ENCODE measurements around the gene VSTM5.

GRCh38 chr11:93849201-93849600 is 1.2 kb downstream of the VSTM5 start:
- TF ChIP-seq POLR2A (IDR thresholded peaks at IDR 0.05), result no peak
- TF ChIP-seq CTCF (IDR thresholded peaks at IDR 0.05 in 8 of 11, conservative IDR thresholded peaks at IDR 0.05 in 3 of 11), result no peak
